Heart left ventricle (tissue), 13 donors: ENCODE measurements around the gene MAP3K20.

Source experiments
- POLR2A ChIP-seq, 2 donors: fragments of 450-650 bp; IDR thresholded peaks; one replicate each; pipeline ENCODE4 v1.6.1; 2017; ENCODE audit warnings: antibody characterized with exemption in 2 of 2, mild to moderate bottlenecking in 2 of 2, moderate library complexity in 2 of 2
- TF ChIP-seq, protein P1 (sequence below), 12 donors: fragments of 200-600 bp; sonication (generic) in 4 of 12; IDR thresholded peaks; one replicate each; pipeline versions ENCODE4 v1.5.0 to v1.8.0; 2018 to 2022; ENCODE audit warnings: antibody characterized with exemption in 12 of 12, mild to moderate bottlenecking in 5 of 12
- donor health status: ischemic (EF 13 %, LVEDD 7.1; RV severe dilation, severe dysfunction).
- donor health status: DM: no; HTN: yes; CAD: no.
- donor health status: DM: no; HTN: no; CAD: no.
- donor health status: ischemic (EF 25% LVEDD 6.9; RV normal size, moderate dysfunction).
- donor health status: ischemic (EF 25% LVEDD 5.7; RV mildly dilated, moderate dysfunction).
- donor health status: ischemic (EF 35%, LVEDD 5.7; RV mildly dilated, moderate dysfunction).
- donor health status: nonischemic (EF 11% LVEDD 7.7; RV severe dilation, severe dysfunction).
- donor health status: DM: yes; HTN: yes; CAD: no.
- donor health status: PGD.
- donor health status: ischemic (EF 29% LVEDD 5.4; RV normal size, mild dysfunction).
- donor health status: nonischemic (EF 23%, LVEDD 6.1; RV moderate dilation, normal function).

DNA sequence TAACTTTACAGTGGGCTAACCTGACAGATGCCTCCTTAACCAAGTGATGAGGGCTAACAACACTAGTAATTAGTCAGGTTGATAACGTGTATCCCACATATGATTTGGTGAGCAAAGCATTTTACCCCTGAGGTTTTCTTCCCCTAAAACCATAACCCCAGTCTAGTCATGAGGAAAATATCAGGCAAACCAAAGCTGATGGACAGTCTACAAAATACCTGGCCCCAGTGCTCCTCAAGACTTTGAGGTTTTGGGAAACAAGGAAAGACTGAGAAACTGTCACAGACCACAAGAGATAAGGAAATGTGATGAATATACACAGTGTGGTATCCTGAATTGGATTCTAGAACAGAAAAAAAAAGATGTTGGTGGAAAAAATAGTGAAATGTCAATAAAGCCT, 28.5 kb downstream of the MAP3K20 start:
- TF ChIP-seq, protein P1, sequence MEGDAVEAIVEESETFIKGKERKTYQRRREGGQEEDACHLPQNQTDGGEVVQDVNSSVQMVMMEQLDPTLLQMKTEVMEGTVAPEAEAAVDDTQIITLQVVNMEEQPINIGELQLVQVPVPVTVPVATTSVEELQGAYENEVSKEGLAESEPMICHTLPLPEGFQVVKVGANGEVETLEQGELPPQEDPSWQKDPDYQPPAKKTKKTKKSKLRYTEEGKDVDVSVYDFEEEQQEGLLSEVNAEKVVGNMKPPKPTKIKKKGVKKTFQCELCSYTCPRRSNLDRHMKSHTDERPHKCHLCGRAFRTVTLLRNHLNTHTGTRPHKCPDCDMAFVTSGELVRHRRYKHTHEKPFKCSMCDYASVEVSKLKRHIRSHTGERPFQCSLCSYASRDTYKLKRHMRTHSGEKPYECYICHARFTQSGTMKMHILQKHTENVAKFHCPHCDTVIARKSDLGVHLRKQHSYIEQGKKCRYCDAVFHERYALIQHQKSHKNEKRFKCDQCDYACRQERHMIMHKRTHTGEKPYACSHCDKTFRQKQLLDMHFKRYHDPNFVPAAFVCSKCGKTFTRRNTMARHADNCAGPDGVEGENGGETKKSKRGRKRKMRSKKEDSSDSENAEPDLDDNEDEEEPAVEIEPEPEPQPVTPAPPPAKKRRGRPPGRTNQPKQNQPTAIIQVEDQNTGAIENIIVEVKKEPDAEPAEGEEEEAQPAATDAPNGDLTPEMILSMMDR (IDR thresholded peaks at IDR 0.05), result no peak
- no peak for TF ChIP-seq POLR2A (IDR thresholded peaks at IDR 0.05)
